ENCODE data around the gene TBX21. TPM values are rescaled to one million over a fixed set of nuclear protein-coding genes. Genes with fewer than 3 reads are reported as not detected.

TBX21 gene, protein sequence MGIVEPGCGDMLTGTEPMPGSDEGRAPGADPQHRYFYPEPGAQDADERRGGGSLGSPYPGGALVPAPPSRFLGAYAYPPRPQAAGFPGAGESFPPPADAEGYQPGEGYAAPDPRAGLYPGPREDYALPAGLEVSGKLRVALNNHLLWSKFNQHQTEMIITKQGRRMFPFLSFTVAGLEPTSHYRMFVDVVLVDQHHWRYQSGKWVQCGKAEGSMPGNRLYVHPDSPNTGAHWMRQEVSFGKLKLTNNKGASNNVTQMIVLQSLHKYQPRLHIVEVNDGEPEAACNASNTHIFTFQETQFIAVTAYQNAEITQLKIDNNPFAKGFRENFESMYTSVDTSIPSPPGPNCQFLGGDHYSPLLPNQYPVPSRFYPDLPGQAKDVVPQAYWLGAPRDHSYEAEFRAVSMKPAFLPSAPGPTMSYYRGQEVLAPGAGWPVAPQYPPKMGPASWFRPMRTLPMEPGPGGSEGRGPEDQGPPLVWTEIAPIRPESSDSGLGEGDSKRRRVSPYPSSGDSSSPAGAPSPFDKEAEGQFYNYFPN
- not detected in 2 replicates for total RNA-seq

DNA sequence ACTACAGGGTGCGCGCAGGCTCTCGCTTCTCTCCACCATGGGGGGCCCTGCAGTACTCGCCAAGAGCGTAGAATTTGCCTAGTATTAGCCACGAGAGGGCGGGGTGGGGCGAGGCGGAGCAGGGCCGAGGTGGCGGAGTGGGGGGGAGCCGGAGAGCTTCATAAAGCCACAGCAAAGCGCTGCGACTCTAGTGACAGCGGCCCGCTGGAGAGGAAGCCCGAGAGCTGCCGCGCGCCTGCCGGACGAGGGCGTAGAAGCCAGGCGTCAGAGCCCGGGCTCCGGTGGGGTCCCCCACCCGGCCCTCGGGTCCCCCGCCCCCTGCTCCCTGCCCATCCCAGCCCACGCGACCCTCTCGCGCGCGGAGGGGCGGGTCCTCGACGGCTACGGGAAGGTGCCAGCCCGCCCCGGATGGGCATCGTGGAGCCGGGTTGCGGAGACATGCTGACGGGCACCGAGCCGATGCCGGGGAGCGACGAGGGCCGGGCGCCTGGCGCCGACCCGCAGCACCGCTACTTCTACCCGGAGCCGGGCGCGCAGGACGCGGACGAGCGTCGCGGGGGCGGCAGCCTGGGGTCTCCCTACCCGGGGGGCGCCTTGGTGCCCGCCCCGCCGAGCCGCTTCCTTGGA, at the start of gene TBX21:
Gene TBX21, plus strand, starts transcription at position 190 of the 627 bp plus-strand sequence. Its CDS starts 219 bp downstream, at position 409.

DNA sequence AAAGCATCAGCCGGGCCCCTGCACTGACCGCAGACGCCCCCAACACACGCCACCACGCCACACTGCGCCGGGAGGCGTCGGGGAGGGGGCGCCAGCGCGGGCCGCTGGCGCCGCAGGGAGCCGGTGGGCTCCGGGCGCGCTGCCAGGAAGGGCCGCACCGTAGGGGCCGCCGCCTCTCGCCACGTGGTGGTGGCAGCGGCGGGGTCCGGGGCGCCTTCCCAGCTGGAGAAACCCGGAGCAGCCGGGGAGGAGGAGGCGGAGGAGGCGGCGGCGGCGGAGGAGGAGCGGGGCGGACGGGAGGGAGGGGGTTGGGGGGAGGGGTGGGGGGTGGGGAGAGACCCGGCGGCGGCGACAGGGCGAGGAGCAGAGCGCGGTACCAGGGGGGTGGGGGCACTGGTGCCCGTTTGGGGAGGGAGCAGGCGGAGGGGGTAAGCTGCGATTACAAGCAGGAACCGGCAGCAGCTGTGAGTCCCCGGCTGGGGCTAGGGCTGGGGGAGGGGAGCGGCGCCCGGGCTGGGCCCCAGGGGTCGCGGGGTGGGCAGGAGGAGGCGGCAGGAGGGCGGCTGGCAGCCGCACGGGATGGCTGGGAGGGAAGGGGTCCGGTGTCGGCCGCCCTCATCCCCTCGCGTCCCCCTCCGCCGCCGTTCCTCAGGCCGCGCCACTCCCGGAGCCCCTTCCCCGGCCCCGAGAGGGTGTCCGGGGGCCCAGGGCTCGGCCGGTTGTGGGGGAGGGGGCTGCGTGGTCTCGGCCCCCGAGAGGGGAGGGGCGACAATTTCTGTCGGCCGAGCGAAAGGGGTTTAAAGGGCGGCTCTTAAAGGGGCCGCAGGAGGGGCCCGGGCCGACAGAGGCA, 39.1 kb upstream of the TBX21 start, which contains the start of gene TBKBP1:
Gene TBKBP1, plus strand, starts transcription at position 431 of the 850 bp plus-strand sequence. CDS start 1,952 bp downstream, outside the sequence.

Other genes with a start within 250 kb of the TBX21 start
- gene NPEPPS, start 202.1 kb upstream of the TBX21 start, total RNA-seq: 130 and 142 TPM in 2 replicates
- 566 and 640 TPM in 2 replicates for gene KPNB1, start 83.3 kb upstream of the TBX21 start, total RNA-seq
- gene TBKBP1, start 39.1 kb upstream of the TBX21 start, total RNA-seq: 8.8 and 14.6 TPM in 2 replicates
- gene OSBPL7, start 88.6 kb downstream of the TBX21 start, total RNA-seq: 11.3 and 14.9 TPM in 2 replicates
- gene MRPL10, start 98.3 kb downstream of the TBX21 start, total RNA-seq: 29.4 and 42.4 TPM in 2 replicates
- gene LRRC46, start 98.4 kb downstream of the TBX21 start, total RNA-seq: 0.22 TPM in 1 of 2 replicates, not detected in the other
- 18.2 and 30.4 TPM in 2 replicates for gene SCRN2, start 108.0 kb downstream of the TBX21 start, total RNA-seq
- gene SP6, start 117.9 kb downstream of the TBX21 start, total RNA-seq: 1.7 and 2.4 TPM in 2 replicates
- 2.7 and 4.0 TPM in 2 replicates for gene SP2, start 163.0 kb downstream of the TBX21 start, total RNA-seq
- gene PNPO, start 208.3 kb downstream of the TBX21 start, total RNA-seq: 40.3 and 42.8 TPM in 2 replicates
- not detected in 2 replicates for gene PRR15L, start 224.6 kb downstream of the TBX21 start, total RNA-seq
- 38.2 and 41.1 TPM in 2 replicates for gene CDK5RAP3, start 237.9 kb downstream of the TBX21 start, total RNA-seq

Measured in thoracic aorta endothelial cell (primary cell).